Neuronal stem cell (in vitro differentiated cells): ENCODE data around the gene GRAP2. TPM values are rescaled to one million over a fixed set of nuclear protein-coding genes. Genes with fewer than 3 reads are reported as not detected.

Source experiments
- DNase-seq: peaks from one replicate; pipeline ENCODE4 v3.0.0-alpha.2; 2013; ENCODE audit warnings: low spot score
- H2AFZ ChIP-seq: one replicate; pipeline ENCODE4 v1.6.1; 2013; ENCODE audit warnings: mild to moderate bottlenecking, low read length, inconsistent platforms
- H2AK5ac ChIP-seq: 2 replicates; pipeline ENCODE4 v1.6.1; 2013; ENCODE audit warnings: low read depth, mild to moderate bottlenecking, inconsistent platforms, low read length, moderate library complexity, mixed read lengths
- H2BK120ac ChIP-seq: 2 replicates; pipeline ENCODE4 v1.6.1; 2013; ENCODE audit warnings: low read depth, mild to moderate bottlenecking, inconsistent platforms, low read length, moderate library complexity, mixed read lengths
- H2BK12ac ChIP-seq: one replicate; pipeline ENCODE4 v1.6.1; 2013; ENCODE audit warnings: low read length, inconsistent platforms
- H2BK15ac ChIP-seq: 2 replicates; pipeline ENCODE4 v1.6.1; 2013; ENCODE audit warnings: mild to moderate bottlenecking, low read length, inconsistent platforms, mixed read lengths
- H2BK5ac ChIP-seq: one replicate; pipeline ENCODE4 v1.6.1; 2013; ENCODE audit warnings: inconsistent platforms, mild to moderate bottlenecking, low read length, moderate library complexity
- H3K14ac ChIP-seq: one replicate; pipeline ENCODE4 v1.6.1; 2013; ENCODE audit warnings: low read length, inconsistent platforms
- H3K18ac ChIP-seq: 2 replicates; pipeline ENCODE4 v1.6.1; 2013; ENCODE audit warnings: low read length, inconsistent platforms
- H3K23ac ChIP-seq: 2 replicates; pipeline ENCODE4 v1.6.1; 2013; ENCODE audit warnings: low read depth, mild to moderate bottlenecking, mixed read lengths, low read length, inconsistent platforms; ENCODE audit not compliant: poor library complexity
- H3K27ac ChIP-seq: replicated peaks from 3 replicates; pipeline ENCODE4 v1.5.1; 2013; ENCODE audit warnings: low read length, inconsistent platforms
- H3K27me3 ChIP-seq, 3 experiments: 2 replicates each; pipeline ENCODE4 v1.6.1; 2013; ENCODE audit warnings: low read length in 3 of 3, mild to moderate bottlenecking in 2 of 3, inconsistent platforms in 1 of 3, low read depth in 1 of 3, mixed read lengths in 1 of 3, moderate library complexity in 1 of 3; ENCODE audit not compliant: control insufficient read depth in 3 of 3, insufficient read depth in 3 of 3
- H3K36me3 ChIP-seq, 2 donors: replicated peaks in 1 of 2; 2 replicates each; pipeline ENCODE4 v1.6.1; 2013; ENCODE audit warnings: low read length in 2 of 2; ENCODE audit not compliant: control insufficient read depth in 2 of 2, insufficient read depth in 2 of 2
- H3K4ac ChIP-seq: 2 replicates; pipeline ENCODE4 v1.6.1; 2013; ENCODE audit warnings: inconsistent platforms, mild to moderate bottlenecking, low read length, moderate library complexity
- H3K4me1 ChIP-seq, 2 donors: 1 replicate in 1 of 2; 2 replicates in 1 of 2; pipeline ENCODE4 v1.6.1; 2013; ENCODE audit warnings: low read length in 2 of 2, low read depth in 1 of 2; ENCODE audit not compliant: control insufficient read depth in 2 of 2, insufficient read depth in 1 of 2
- H3K4me2 ChIP-seq: one replicate; pipeline ENCODE4 v1.6.1; 2013; ENCODE audit warnings: mild to moderate bottlenecking, low read length, inconsistent platforms; ENCODE audit not compliant: insufficient read depth, poor library complexity, severe bottlenecking
- H3K4me3 ChIP-seq, 2 donors: 2 replicates each; pipeline ENCODE4 v1.5.1; 2013; ENCODE audit warnings: low read length in 2 of 2, mild to moderate bottlenecking in 2 of 2, inconsistent platforms in 1 of 2, moderate library complexity in 1 of 2
- H3K79me1 ChIP-seq: one replicate; pipeline ENCODE4 v1.6.1; 2013; ENCODE audit warnings: low read depth, mild to moderate bottlenecking, inconsistent platforms, low read length, moderate library complexity
- H3K9ac ChIP-seq: one replicate; pipeline ENCODE4 v1.6.1; 2013; ENCODE audit warnings: mild to moderate bottlenecking, low read depth, low read length, inconsistent platforms; ENCODE audit not compliant: poor library complexity
- H3K9me3 ChIP-seq, 2 donors: replicated peaks in 1 of 2; 2 replicates each; pipeline versions ENCODE3 to v1.6.1; 2013; ENCODE audit warnings: low read length in 2 of 2, mild to moderate bottlenecking in 2 of 2, inconsistent platforms in 1 of 2, low read depth in 1 of 2, mixed read lengths in 1 of 2, moderate library complexity in 1 of 2; ENCODE audit not compliant: control insufficient read depth in 2 of 2, insufficient read depth in 1 of 2
- H4K8ac ChIP-seq: one replicate; pipeline ENCODE4 v1.6.1; 2013; ENCODE audit warnings: low read depth, mild to moderate bottlenecking, inconsistent platforms, low read length, moderate library complexity
- H4K91ac ChIP-seq: one replicate; pipeline ENCODE4 v1.6.1; 2013; ENCODE audit warnings: low read length, low read depth, mild to moderate bottlenecking, inconsistent platforms; ENCODE audit not compliant: poor library complexity
- WGBS, 2 donors: extraction: QIAGEN DNeasy Blood & Tissue Kit; methylation state at CpG; one replicate each; pipeline ENCODE4 v1.1.7; 2013; ENCODE audit warnings: missing lambda C conversion rate in 2 of 2, mixed read lengths in 1 of 2; ENCODE audit not compliant: insufficient read length in 2 of 2, insufficient replicate concordance in 1 of 2; ENCODE audit errors: extremely low coverage in 2 of 2; 5-methylcytosine and 5-hydroxymethylcytosine counted together
- polyA plus RNA-seq, 2 experiments: library from polyadenylated mRNA; stranded (reverse); fragments of 200-250 nt; gene quantifications; one replicate each; pipeline ENCODE4 v1.2.3, GENCODE V29; 2013

Gene GRAP2
- not detected for polyA plus RNA-seq (2013, experiment 1 of 2)
- polyA plus RNA-seq (2013, experiment 2 of 2): not detected

DNA sequence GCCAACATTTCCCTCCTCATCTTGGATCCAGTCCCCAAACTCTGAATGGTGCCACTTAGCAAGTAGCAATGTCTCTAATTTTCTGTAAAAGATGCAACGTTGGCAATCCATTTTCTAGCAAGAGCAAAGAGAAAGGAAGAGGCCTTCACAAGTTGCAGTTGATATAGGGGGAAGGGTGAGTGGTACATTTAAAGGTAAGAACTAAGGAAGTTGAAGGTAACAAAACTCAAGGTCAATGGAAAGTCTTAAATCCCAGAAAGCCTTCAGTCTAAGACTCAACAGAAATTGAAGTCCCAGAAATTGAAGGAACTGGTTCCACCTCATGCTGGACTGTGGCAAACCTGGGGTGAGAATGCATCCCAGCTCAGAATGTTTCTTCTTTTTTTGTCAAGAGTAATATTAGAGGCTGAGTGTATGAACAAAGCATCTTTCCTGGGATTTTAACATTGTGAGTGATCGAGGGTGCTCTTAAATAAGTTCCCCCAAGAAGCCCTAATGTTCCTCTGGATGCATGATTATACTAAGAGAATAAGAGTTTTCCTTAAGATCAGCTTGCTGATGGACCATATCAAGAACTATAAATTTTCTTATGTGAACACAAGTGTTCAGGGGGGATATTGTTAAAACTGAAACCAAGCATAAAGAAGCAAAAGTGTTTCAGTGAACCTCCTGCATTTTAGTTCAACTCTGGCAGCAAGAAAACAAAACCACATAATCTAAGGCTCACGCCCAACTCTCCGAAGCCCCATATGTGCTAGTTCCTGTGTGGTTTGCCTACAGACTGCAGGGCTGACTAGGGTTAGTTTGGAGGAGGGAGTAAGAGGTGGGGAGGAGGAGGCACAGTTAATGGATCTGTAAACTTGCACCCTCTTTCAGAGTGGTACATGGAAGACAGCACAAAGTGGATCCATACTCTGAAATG is at the start of gene GRAP2:
GRAP2 (plus strand) TSS at position 779 of the 922 bp plus-strand sequence. CDS start 46,023 bp downstream, outside the sequence.
- H2BK15ac ChIP-seq: no peak within 1 kb of the TSS
- no peak within 1 kb of the TSS for H2AFZ ChIP-seq
- no peak within 1 kb of the TSS for H2BK12ac ChIP-seq
- no peak for DNase-seq
- peaks cover 0 to 10% (median 0%) of the 10 kb centered on the region in 3 experiments for H3K27me3 ChIP-seq
- no peak within 1 kb of the TSS for H3K18ac ChIP-seq
- H3K27ac ChIP-seq: no peak within 1 kb of the TSS
- no CpG with 5 or more reads among the region's 4 CpGs for WGBS, 2 donors
- no peak within 1 kb of the TSS for H3K23ac ChIP-seq
- H3K9me3 ChIP-seq: no peaks in the 10 kb centered on the region
- no peak within 1 kb of the TSS for H2BK120ac ChIP-seq
- no peak within 1 kb of the TSS for H3K4ac ChIP-seq
- H4K8ac ChIP-seq: no peak within 1 kb of the TSS
- no peak within 1 kb of the TSS for H3K14ac ChIP-seq
- H3K4me1 ChIP-seq: no peaks in the 10 kb centered on the region
- no peak within 1 kb of the TSS for H3K9ac ChIP-seq
- no peaks in the 10 kb centered on the region for H3K36me3 ChIP-seq
- H2BK5ac ChIP-seq: no peak within 1 kb of the TSS
- no peak within 1 kb of the TSS for H2AK5ac ChIP-seq
- H3K4me2 ChIP-seq: no peak within 1 kb of the TSS
- H3K4me3 ChIP-seq: no peak within 1 kb of the TSS
- no peaks in the 10 kb centered on the region for H3K79me1 ChIP-seq
- H4K91ac ChIP-seq: no peak within 1 kb of the TSS

DNA sequence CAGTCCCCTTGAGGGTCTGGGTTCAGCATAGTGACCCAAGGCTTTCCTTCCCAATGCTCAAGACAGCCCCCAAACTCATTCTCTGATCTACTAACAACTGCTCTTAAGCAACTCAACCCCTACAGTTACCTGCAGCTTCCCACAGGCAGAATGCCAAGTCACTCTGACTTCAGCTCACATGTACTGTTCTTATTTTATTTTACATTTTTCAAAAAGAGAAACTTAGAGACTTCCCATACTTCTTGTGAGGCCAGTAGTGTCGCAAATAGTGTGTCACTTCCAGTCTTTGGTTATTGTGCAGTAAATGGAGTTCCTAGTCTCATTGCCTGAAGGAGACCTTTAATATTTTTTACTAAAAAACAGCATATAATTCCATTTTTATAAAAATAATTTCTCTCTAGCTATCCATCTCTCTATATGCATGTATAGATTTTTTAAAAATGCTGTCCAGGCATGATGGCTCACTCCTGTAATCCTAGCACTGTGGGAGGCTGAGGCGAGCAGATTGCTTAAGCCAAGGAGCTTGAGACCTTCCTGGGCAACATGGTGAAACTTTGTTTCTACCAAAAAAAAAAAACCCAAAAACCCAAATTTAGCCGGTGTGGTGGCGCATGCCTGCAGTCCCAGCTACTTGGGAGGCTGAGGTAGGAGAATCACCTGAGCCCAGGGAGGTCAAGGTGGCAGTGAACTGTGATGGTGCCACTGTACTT is 49.1 kb upstream of the GRAP2 start:
- Histone ChIP-seq H2BK15ac (no peak overlapping the region), H4K91ac (no peak overlapping the region), H3K4me2 (no peak overlapping the region), H2BK120ac (no peak overlapping the region), H2AFZ (no peak overlapping the region), H3K79me1 (no peaks in the 10 kb centered on the region), H3K4me1 (no peaks in the 10 kb centered on the region), H3K4me3 (no peak overlapping the region), H3K27ac (no peak overlapping the region), H3K23ac (no peak overlapping the region), H3K9ac (no peak overlapping the region), H2AK5ac (no peak overlapping the region), H3K4ac (no peak overlapping the region), H3K14ac (no peak overlapping the region), H2BK5ac (no peak overlapping the region), H4K8ac (no peak overlapping the region), H3K18ac (no peak overlapping the region), H2BK12ac (no peak overlapping the region), H3K9me3 (no peaks in the 10 kb centered on the region), H3K36me3 (no peaks in the 10 kb centered on the region), H3K27me3 (peaks cover 0 to 2% (median 0%) of the 10 kb centered on the region in 3 experiments)
- DNase-seq: no peak
- WGBS, 2 donors: no CpG with 5 or more reads among the region's 4 CpGs

DNA sequence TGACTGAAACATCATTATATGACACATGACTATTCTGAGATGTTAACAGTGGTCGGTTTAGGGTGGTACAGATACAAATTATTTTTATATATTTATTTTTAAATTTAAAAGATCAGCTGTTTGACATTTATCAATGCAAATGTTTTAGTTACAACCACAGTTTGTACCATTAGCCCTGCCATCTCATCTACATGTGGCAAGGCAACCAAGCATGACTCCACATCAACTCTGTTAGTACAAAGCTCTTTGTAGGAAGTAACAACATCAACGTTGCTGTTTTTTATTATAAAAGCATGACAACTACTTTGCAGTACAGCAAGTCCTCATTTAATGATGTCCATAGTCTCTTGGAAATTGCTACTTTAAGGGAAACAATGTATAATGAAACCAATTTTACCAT is 48.1 kb upstream of the GRAP2 start:
- no peak overlapping the region for H2AK5ac ChIP-seq
- no peaks in the 10 kb centered on the region for H3K4me1 ChIP-seq
- no peak overlapping the region for H2AFZ ChIP-seq
- H3K79me1 ChIP-seq: no peaks in the 10 kb centered on the region
- DNase-seq: no peak
- no peaks in the 10 kb centered on the region for H3K9me3 ChIP-seq
- H3K27me3 ChIP-seq: peaks cover 0 to 2% (median 0%) of the 10 kb centered on the region in 3 experiments
- no peak overlapping the region for H4K8ac ChIP-seq
- H3K9ac ChIP-seq: no peak overlapping the region
- H3K27ac ChIP-seq: no peak overlapping the region
- H3K4me3 ChIP-seq: no peak overlapping the region
- no peak overlapping the region for H3K14ac ChIP-seq
- H2BK12ac ChIP-seq: no peak overlapping the region
- no peak overlapping the region for H3K4me2 ChIP-seq
- H4K91ac ChIP-seq: no peak overlapping the region
- no peak overlapping the region for H3K23ac ChIP-seq
- WGBS, 2 donors: no CpG with 5 or more reads among the region's 2 CpGs
- H3K18ac ChIP-seq: no peak overlapping the region
- no peak overlapping the region for H2BK120ac ChIP-seq
- no peak overlapping the region for H3K4ac ChIP-seq
- H2BK15ac ChIP-seq: no peak overlapping the region
- H3K36me3 ChIP-seq: no peaks in the 10 kb centered on the region
- H2BK5ac ChIP-seq: no peak overlapping the region

DNA sequence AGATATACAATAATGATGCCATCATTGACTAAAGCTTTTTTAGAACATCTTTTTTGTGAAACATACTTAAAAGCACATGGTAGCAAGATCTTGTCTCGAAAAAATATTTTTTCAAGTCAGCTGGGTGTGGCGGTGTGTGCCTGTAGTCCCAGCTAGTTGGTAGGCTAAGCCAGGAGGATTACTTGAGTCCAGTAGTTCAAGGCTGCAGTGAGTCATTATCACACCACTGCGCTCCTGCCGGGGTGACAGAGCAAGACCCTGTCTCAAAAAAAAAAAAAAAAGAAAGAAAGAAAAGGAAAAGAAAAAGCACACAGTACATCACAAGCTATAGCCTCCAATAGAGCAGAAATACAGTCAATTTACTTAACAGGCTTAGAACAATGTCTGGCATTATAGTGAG is 44.3 kb upstream of the GRAP2 start:
- Histone ChIP-seq H3K23ac (no peak overlapping the region), H2AFZ (no peak overlapping the region), H3K79me1 (no peaks in the 10 kb centered on the region), H3K27ac (no peak overlapping the region), H4K91ac (no peak overlapping the region), H2BK12ac (no peak overlapping the region), H3K4ac (no peak overlapping the region), H2BK5ac (no peak overlapping the region), H4K8ac (no peak overlapping the region), H3K4me2 (no peak overlapping the region), H2BK15ac (no peak overlapping the region), H3K4me3 (no peak overlapping the region), H3K27me3 (no peaks in the 10 kb centered on the region), H2AK5ac (no peak overlapping the region), H3K9me3 (no peaks in the 10 kb centered on the region), H2BK120ac (no peak overlapping the region), H3K36me3 (no peaks in the 10 kb centered on the region), H3K18ac (no peak overlapping the region), H3K9ac (no peak overlapping the region), H3K4me1 (no peaks in the 10 kb centered on the region), H3K14ac (no peak overlapping the region)
- no peak for DNase-seq
- WGBS, 2 donors: no CpG with 5 or more reads among the region's 4 CpGs
